ENCODE results near the gene IRS1. TPM values are rescaled to one million over a fixed set of nuclear protein-coding genes. Genes with fewer than 3 reads are reported as not detected.
A peak's percentile ranks its signal among the peaks of the same experiment; 100 is the strongest.

Gene IRS1
- total RNA-seq, 4 donors from 2014 or later: 17.4 to 39.0 (median 25.3) TPM

DNA sequence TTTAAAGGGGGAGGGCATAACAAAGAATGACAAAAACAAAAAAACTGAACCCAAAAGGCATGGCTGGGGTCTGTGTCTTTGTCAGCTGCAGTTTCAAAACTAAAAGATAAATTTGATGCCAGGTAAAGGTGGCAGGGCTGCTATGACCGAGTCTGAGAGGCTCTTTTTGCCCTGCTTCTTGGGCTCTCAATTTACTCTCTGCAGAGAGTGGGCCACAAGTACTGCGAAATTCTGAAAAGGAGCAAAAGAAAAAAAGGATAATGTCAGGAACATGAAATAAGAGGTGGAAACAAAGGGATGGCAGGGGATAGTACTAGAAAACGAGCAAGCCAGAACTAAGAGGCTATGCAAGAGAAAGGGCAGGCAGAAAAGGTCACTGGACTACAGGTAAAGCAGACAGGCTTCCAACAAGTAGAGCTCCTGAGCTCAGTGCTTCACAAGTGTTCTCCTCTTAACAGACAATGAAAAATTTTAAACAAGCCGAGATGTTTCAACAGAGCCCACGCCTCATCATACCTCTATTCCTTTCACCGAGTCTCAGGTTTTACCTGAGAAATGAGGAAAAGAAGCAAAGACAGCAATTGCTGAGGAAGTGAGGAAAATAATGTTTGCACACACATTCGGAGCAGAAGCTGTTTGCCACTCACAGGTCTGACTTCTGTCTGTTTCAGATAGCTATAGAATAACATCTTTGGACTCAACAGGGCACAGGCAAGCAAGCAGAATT, 7.3 kb downstream of the IRS1 start:
- peak overlapping the region; percentile 74 to 89 for H3K4me3 ChIP-seq
- no peaks in the 10 kb centered on the region for H3K9me3 ChIP-seq
- TF ChIP-seq EP300 (IDR thresholded peaks at IDR 0.05) (no peak), POLR2AphosphoS5 (IDR thresholded peaks at IDR 0.05) (no peak), POLR2A (IDR thresholded peaks at IDR 0.05) (no peak)
- TF ChIP-seq, protein P1, sequence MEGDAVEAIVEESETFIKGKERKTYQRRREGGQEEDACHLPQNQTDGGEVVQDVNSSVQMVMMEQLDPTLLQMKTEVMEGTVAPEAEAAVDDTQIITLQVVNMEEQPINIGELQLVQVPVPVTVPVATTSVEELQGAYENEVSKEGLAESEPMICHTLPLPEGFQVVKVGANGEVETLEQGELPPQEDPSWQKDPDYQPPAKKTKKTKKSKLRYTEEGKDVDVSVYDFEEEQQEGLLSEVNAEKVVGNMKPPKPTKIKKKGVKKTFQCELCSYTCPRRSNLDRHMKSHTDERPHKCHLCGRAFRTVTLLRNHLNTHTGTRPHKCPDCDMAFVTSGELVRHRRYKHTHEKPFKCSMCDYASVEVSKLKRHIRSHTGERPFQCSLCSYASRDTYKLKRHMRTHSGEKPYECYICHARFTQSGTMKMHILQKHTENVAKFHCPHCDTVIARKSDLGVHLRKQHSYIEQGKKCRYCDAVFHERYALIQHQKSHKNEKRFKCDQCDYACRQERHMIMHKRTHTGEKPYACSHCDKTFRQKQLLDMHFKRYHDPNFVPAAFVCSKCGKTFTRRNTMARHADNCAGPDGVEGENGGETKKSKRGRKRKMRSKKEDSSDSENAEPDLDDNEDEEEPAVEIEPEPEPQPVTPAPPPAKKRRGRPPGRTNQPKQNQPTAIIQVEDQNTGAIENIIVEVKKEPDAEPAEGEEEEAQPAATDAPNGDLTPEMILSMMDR (IDR thresholded peaks at IDR 0.05): no peak
- H3K27me3 ChIP-seq: no peaks in the 10 kb centered on the region
- peak overlapping the region; percentile 89 to 95 (median 93) for H3K27ac ChIP-seq
- WGBS, 2 donors (ENCODE audit: low coverage in 1 of 2): 10 to 31% methylated on average over 6 to 7 of the region's 7 CpGs
- peaks cover 0 to 4% of the 10 kb centered on the region in 2 donors for H3K36me3 ChIP-seq
- no peak for ATAC-seq
- peaks cover 0 to 87% (median 20%) of the 10 kb centered on the region in 3 donors for H3K4me1 ChIP-seq

GRCh38 chr2:226791487-226792081, 8.0 kb downstream of the IRS1 start:
- Histone ChIP-seq H3K36me3 (no peaks in the 10 kb centered on the region), H3K27me3 (no peaks in the 10 kb centered on the region), H3K9me3 (no peaks in the 10 kb centered on the region), H3K27ac (peak overlapping the region; percentile 89 to 95 (median 93)), H3K4me1 (peaks cover 0 to 81% (median 13%) of the 10 kb centered on the region in 3 donors), H3K4me3 (peak overlapping the region; percentile 74 to 89)
- peak; percentile 14 for TF ChIP-seq POLR2AphosphoS5 (IDR thresholded peaks at IDR 0.05)
- TF ChIP-seq POLR2A (IDR thresholded peaks at IDR 0.05): peak; percentile 46 to 57
- TF ChIP-seq, protein P1 (IDR thresholded peaks at IDR 0.05): peak; percentile 30 to 90 (median 74)
- no peak for TF ChIP-seq EP300 (IDR thresholded peaks at IDR 0.05)
- peak; percentile 97 for ATAC-seq
- WGBS, 2 donors (ENCODE audit: low coverage in 1 of 2): 0 to 2% methylated on average over 5 to 9 of the region's 56 CpGs

DNA sequence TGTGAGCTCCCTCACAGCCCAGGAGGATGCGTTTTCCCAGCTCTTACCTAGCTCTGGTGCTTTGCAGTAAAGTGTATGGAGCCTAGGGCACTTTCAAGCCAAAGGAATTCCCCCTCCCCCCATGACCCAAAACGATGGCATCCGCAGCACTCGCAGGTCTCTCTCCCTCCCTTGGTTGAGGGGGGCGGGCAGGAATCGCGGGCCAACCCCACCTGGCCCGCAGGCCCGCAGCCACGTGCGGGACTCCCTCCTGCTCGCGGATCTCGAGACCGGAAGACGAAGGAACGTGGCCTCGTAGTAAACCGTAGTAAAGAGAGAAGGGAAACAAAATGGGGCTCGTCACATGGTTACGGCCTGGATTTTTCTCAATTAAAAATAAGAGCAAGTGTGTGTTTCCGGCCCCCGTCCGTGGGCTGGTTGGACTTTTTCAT, 8.5 kb downstream of the IRS1 start:
- TF ChIP-seq EP300 (IDR thresholded peaks at IDR 0.05): no peak
- peak; percentile 62 for TF ChIP-seq POLR2AphosphoS5 (IDR thresholded peaks at IDR 0.05)

GRCh38 chr2:226790431-226790830, 9.2 kb downstream of the IRS1 start:
- peaks cover 0 to 69% (median 6%) of the 10 kb centered on the region in 3 donors for H3K4me1 ChIP-seq

More for the DNA sequence above, 8.5 kb downstream of the IRS1 start:
- no peaks in the 10 kb centered on the region for H3K9me3 ChIP-seq
- H3K4me1 ChIP-seq: peaks cover 0 to 76% (median 10%) of the 10 kb centered on the region in 3 donors
- peak overlapping the region; percentile 89 to 95 (median 93) for H3K27ac ChIP-seq
- H3K36me3 ChIP-seq: no peaks in the 10 kb centered on the region
- no peaks in the 10 kb centered on the region for H3K27me3 ChIP-seq
- WGBS, 2 donors (ENCODE audit: low coverage in 1 of 2): 0% methylated on average over 4 of the region's 24 CpGs; no CpG with 5 or more reads in 1 of the 2 donors
- peak overlapping the region; percentile 74 to 89 for H3K4me3 ChIP-seq
- ATAC-seq: peak; percentile 80

DNA sequence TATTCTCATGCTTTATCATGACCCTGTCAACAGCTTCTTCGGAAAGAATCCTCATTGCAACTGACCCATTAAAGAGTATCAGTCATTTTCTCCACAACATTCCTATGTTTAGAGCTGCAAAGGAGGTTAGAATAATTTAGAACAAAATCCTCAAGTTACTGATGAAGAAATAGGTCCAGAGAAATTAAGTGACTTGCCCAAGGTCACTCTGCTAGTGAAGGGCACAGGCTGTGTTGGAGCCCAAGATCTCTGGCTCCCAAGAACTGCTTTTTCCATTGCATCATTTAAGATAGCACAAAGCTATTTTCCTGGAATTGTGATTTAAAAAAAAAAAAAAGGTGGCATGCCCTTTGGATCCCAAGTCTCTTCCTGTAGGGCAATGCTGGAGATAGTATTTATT, 9.6 kb downstream of the IRS1 start:
- Histone ChIP-seq H3K4me3 (no peak overlapping the region), H3K36me3 (no peaks in the 10 kb centered on the region), H3K4me1 (peaks cover 0 to 65% (median 6%) of the 10 kb centered on the region in 3 donors), H3K9me3 (no peaks in the 10 kb centered on the region), H3K27ac (peak overlapping the region in 3 of 4 donors; percentile 91 to 95 (median 95)), H3K27me3 (no peaks in the 10 kb centered on the region)
- TF ChIP-seq EP300 (IDR thresholded peaks at IDR 0.05): no peak
- no peak for ATAC-seq
- 40 to 71% methylated on average over 1 of the region's 1 CpG for WGBS, 2 donors (ENCODE audit: low coverage in 1 of 2)

More at GRCh38 chr2:226790431-226790830, 9.2 kb downstream of the IRS1 start:
- H3K9me3 ChIP-seq: no peaks in the 10 kb centered on the region
- H3K27ac ChIP-seq: peak overlapping the region; percentile 89 to 95 (median 93)
- no peaks in the 10 kb centered on the region for H3K27me3 ChIP-seq
- ATAC-seq: no peak
- no peaks in the 10 kb centered on the region for H3K36me3 ChIP-seq
- WGBS, 2 donors (ENCODE audit: low coverage in 1 of 2): 77 to 80% methylated on average over 2 of the region's 2 CpGs
- peak overlapping the region in 1 of 2 donors; percentile 89 for H3K4me3 ChIP-seq
- TF ChIP-seq POLR2A (IDR thresholded peaks at IDR 0.05): no peak
- TF ChIP-seq POLR2AphosphoS5 (IDR thresholded peaks at IDR 0.05): no peak
- TF ChIP-seq EP300 (IDR thresholded peaks at IDR 0.05): no peak
- TF ChIP-seq, protein P1 (IDR thresholded peaks at IDR 0.05): no peak
